SK-N-MC (cell line): ENCODE measurements around the gene DET1.

ENCODE experiments used
- EZH2 ChIP-seq: fragments of 200-600 bp; sonication (generic); IDR thresholded peaks from one replicate; pipeline ENCODE4 v1.6.1; 2017; ENCODE audit warnings: antibody characterized with exemption
- POLR2AphosphoS5 ChIP-seq: IDR thresholded peaks from 2 replicates; pipeline ENCODE4 v1.6.1; 2012; ENCODE audit warnings: mild to moderate bottlenecking, low read depth, low read length, borderline replicate concordance

DNA sequence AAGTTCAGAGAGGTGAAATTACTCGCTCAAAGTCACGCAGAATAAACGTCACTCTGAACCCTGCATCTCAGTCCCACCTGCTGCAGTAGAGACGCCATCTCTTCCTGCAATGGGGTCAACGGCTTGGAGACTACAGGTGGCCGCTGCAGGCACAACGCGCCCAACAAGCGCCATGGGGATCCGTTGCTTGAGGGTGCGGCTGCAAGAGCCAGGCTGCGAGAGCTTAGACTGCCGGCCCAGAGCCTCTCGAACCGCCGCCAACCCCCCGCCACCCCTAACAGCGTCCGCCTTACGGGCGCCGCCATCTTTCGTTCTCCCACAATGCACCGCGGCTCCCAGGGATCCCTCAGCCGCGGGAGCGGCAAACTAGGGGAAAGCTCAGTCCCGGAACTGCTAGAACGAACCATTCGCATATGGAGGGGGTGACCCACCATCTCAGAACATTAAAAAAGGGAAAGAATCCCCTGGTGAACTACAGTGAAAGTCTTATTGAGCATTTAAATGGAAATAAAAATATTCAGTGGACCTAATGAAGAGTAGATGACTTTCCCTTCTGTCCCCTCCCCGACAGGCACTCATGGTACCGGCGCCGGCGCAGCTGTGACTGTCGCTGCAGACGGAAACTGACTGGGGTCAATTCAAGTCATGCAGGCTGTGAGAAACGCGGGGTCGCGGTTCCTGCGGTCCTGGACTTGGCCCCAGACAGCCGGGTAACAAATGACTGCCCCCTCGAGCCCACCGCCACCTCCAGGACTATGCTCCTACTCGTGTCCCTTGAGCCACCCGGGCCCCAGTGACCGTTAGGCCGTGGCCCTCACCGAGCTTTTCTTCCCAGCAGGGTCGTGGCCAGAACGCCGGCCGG lies 79.2 kb downstream of the DET1 start, which contains the start of the genes MRPL46 and MRPS11:
- TF ChIP-seq POLR2AphosphoS5 (peak; percentile 78), EZH2 (no peak)
